HG02884 (cell line): ENCODE data around the gene TMUB1.

ENCODE experiments used
- ATAC-seq: cut with Tn5 transposase; IDR thresholded peaks from one replicate; pipeline ENCODE4 v1.9.1; 2021; ENCODE audit warnings: mild to moderate bottlenecking, moderate library complexity; ENCODE audit not compliant: unreplicated experiment

TMUB1 gene

GRCh38 chr7:151104411-151105235 lies 21.3 kb upstream of the TMUB1 start:
- ATAC-seq = no peak

- ATAC-seq = no peak
Observed at GRCh38 chr7:151103973-151104372, 20.7 kb upstream of the TMUB1 start.

- ATAC-seq = no peak
Observed at GRCh38 chr7:151102991-151103390, 19.7 kb upstream of the TMUB1 start.

- no peak for ATAC-seq
Observed at GRCh38 chr7:151101621-151102396, 18.5 kb upstream of the TMUB1 start.

GRCh38 chr7:151100921-151101320 lies 17.6 kb upstream of the TMUB1 start:
- no peak for ATAC-seq

- ATAC-seq = no peak
Observed at GRCh38 chr7:151099486-151100211, 16.4 kb upstream of the TMUB1 start.

GRCh38 chr7:151095828-151096475 lies 12.7 kb upstream of the TMUB1 start:
- no peak for ATAC-seq

GRCh38 chr7:151095123-151095797 lies 12.0 kb upstream of the TMUB1 start:
- ATAC-seq = no peak

- no peak for ATAC-seq
Observed at GRCh38 chr7:151094675-151095074, 11.4 kb upstream of the TMUB1 start.

- no peak for ATAC-seq
Observed at GRCh38 chr7:151093748-151094147, 10.5 kb upstream of the TMUB1 start.

GRCh38 chr7:151091988-151092387 lies 8.7 kb upstream of the TMUB1 start:
- ATAC-seq = no peak

GRCh38 chr7:151091431-151091830 lies 8.1 kb upstream of the TMUB1 start:
- no peak for ATAC-seq

GRCh38 chr7:151091003-151091402 lies 7.7 kb upstream of the TMUB1 start:
- no peak for ATAC-seq

- ATAC-seq = no peak
Observed at GRCh38 chr7:151089893-151090730, 6.8 kb upstream of the TMUB1 start.

GRCh38 chr7:151088856-151089699 lies 5.8 kb upstream of the TMUB1 start:
- no peak for ATAC-seq

GRCh38 chr7:151088019-151088855 lies 4.9 kb upstream of the TMUB1 start:
- no peak for ATAC-seq

- ATAC-seq = no peak
Observed at GRCh38 chr7:151087245-151088018, 4.1 kb upstream of the TMUB1 start.
